HG03469 (cell line): ENCODE data around the gene MIDN.

Source experiments
- ATAC-seq: cut with Tn5 transposase; IDR thresholded peaks from one replicate; pipeline ENCODE4 v1.9.1; 2021; ENCODE audit warnings: mild to moderate bottlenecking, moderate library complexity, moderate number of reproducible peaks; ENCODE audit not compliant: unreplicated experiment

MIDN gene

DNA sequence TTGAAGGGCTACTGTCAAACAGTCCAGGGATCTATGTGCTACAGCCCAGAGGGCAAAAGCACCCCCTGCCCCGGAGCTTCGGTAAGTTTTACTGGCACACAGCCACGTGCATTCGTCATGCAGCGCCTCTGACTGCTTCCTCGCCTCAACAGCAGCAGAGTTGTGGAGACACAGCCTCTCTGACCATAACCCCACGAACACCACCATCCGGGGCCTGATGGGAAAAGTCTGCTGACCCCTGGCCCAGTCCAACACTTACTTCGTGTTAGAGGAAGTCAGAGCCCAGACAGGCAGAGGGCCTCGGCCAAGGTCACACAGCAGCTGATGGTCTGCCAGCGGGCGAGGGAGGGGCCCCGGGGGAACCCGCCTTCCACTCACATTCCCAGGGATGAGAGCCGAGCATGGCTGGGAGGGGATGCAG, 15.7 kb upstream of the MIDN start:
- ATAC-seq = no peak

DNA sequence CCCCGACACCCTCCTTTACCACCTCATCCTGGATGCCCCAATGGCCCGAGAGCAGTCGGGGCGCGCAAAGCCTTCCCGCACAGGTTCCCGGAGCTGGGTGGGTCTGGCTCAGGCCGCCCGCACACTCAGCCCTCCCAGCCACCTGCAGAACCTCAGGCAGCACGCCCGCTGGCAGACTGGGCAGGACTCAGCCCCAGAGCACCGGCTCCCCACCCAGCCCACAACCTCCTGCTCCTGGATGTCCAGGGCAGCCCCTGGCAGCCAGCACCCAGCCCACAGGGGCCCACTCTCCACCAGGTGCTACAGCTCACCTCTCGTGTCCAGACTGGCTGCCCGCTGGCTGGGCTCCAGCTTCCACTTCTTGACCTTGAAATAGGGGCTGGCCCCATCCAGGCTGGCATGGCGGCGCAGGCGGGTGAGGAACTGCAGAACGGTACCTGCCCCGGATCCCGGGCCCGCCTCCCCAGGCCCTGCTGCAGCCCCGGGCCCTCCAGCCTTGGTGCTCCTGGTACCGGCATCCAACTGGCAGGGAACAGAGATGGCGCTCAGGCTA, 15.2 kb upstream of the MIDN start:
- ATAC-seq = no peak

DNA sequence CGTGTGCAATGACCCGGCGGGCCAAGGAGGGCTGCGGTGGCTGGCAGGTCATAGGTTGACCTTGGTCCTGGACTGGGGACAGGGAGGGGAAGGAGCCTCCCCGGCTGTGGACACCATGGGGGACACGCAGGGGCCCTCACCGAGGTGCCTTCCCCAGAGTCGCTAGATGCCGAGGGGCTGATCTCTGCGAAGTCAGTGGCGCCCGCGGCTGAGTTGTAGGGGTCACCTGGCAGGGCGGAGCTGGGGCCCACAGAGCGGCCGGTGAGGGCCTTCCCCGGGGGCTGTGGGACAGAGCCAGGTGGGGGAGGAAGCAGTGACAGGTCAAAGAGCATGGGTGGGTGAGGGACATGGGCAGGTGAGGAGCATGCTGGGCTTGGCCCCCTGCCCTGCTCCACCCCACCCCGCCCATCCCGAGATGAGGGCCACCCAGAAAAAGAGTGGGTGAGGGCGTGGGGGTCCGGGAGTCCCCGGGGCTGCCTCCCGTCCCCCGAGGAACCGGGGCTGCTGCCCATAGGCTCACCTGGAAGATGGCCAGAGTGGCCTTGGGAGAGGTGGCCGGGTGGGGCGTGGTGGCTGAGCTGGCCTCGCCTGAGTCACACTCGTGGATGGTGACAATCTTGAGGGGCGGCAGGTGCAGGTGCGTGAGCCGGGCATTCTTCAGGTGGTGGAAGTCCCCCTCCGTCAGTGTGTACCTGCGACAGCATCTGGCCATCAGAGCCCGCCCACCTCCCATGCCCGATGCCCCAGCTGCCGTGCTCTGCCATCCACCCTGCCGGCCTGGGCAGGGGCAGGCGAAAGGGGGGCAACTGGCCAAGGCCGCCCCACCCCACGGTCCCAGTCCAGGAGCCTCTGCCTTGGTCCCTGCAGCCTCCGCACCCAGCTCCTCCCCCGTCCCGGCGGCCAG, 14.1 kb upstream of the MIDN start:
- ATAC-seq = no peak

DNA sequence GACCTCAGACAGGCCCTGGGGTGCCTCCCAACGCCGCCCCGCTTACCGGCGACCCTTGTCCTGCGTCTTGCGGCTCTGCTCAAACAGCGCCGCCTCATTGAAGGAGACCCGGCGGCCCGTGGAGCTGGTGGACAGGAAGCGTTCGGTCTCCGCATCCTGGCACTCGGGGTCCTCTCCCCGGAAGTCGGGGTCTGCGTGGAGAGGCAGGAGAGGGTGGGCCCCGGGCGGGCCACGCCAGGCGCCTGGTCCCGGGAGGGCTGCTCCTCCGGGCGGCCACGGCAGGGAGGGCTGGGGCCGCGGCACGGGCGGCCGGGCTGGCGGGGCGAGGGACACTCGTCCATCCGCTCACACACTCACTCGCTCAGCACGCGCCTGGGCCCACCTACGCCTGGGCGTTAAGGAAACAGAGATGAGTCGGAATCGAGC, 13.4 kb upstream of the MIDN start:
- no peak for ATAC-seq

DNA sequence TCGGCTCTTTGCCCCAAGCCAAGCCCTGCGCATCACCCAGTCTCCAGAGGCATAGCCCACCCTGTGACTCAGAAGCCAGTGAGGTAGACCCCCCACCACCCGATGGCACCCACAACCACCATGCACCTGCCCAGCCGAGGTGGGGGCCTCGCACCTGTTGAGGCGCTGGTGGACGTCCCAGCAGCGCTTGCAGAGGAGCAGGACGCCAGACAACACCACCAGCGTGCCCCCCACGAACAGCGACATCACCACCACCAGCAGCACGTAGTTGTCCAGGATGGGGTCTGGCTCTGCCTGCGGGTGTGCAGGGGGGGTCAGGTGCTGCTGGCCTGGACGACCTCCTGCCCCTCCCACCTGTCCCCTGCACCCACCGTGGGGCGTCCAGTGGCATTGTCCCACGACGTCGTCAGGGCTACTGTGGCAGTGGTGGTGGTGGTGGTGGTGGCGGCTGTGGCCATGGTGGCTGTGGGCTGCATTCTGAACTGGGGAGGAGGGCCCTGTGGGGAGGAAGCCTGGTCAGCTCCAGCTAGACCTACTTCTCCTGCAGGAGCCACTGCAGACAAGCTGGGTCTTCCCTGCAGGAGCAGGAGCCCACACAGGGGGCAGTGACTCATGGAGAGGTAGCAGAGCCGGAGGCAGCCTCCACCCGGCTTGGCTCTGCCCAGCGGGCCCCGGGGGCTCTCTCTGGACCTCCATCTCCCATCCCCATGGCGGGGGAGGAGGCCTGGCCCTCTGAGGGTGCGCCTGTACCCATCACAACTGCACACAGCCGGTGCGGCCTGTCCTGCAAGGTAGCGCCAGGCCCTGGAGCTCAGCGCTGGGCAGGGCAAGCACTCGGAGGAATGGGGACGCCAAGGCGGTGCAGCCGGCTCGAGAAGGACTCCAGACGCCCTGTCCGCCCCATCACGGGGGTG, 12.5 kb upstream of the MIDN start:
- no peak for ATAC-seq

DNA sequence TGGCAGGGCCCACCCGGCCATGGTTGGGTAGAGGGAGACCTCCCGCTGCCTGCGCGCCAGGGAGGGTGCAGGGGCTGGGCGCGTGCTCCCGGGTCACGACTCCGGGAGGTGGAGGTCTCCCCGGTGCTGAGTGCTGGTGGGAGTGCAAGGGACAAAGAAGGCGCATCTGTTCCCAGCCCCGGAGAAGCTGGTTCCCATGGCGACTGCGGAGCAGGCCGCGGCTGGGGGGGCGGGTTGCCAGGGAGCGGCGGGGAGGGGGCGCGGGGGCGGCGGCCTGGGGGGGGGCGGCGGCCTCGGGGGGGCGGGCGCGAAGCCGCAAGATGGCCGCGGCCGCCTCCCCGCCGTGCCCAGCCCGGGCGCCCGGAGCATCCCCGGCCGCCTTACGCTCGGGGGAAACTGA, 11.8 kb upstream of the MIDN start:
- ATAC-seq = no peak

DNA sequence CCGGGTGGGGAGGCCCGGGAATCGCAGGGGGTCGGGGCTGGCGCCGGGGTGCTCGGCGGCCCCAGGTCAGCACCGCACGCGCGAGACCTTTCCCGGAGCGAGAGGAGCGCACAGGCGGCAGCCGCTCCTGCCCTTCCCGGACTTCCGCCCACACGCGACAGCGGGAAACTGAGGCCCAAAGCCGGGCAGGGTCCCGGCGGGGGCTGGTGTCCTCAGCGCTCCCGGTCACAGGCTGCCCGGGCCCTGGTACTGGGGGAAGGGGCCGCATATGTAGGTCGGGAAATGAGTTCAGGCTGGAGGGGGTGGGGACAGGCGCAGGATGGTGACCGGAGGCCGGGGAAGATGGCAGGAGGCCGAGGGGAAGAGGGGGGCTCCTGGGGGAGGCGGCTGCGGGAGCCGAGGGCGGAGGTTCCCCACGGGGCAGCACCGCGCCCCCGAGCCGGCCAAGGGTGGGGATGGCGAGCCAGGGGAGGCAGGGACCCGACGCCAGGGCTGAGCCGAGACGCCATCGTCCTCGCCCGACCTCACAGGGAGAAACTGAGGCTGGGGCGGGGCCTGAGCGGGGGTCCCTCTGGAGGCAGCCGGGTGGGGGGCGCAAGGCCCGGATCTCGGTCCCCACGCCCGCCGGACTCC, 11.2 kb upstream of the MIDN start:
- ATAC-seq = no peak

DNA sequence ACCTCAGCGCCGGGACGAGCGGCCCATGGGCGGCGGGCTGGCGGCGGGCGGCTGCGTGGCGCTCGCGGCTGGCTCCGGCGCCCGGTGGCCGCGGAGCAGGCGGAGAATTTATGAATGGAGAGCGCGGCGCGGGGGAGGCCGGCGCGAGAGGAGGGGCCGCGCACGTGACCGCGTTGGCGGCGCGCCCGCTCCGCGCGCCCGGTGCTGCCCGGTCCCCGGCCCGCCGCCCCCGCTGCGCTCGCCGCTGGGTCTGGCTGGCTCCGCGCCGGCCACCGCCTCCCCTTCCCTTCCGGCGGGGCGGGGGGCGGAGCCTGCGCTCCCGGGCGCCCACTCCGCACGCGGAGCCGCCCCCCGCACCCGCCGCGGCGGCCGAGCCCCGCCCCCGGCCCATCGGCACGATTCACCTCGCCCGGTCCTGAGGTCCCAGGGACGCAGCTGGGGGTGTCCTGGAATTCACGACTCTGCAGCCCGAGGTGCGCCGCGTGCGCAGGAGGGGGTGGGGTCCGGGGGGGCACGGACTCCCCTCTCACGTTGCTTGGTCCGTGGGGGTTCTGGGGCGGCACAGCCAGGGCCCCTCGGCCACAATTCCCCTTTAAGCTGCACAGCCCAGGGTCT, 10.5 kb upstream of the MIDN start, which contains the start of gene CBARP:
CBARP (minus strand) TSS at position 252 of the 615 bp plus-strand sequence. CDS start 1,905 bp downstream, outside the sequence.
- ATAC-seq = no peak

DNA sequence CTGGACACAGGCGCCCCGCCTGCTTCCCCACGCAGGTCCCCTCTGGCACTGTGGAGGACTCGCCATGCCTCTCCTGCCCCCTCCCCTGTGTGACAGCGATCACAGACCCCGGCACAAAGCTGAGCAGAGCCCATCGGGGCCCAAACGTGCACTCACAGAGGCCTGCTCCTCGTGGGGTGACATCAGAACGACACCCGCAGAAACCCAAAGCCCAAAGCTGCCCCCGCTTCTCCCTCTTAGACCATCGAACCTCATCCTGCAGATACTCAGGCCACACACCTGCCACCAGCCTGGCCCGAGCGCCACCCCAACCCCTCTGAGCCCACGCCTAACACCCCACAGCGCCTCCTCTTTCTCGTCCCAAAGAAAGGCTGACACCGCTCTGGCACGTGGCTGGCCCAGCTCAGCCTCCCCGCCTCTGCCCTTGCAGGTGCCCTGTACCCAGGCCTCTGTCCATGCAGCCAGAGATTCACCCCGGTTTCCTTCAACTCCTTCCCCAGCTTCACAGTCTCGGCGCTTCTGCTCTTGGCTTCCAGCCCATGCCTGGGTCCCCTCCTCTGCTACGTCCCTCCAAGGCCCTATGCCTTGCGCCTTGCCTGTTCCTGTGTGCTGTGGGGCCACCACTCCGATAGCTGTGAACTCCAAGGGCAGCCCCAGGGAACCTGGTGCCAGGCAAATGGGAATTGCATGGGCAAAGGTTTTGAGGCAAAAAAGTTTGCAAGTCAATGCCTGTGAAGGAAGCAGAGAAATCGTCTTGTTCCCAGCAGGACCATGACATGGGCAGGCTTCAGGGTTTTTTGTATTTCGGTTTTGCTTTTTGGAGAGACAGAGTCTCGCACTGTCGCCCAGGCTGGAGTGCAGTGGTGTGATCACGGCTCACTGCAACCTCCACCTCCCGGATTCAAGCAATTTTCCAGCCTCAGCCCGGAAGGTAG, 9.7 kb upstream of the MIDN start:
- ATAC-seq = no peak

DNA sequence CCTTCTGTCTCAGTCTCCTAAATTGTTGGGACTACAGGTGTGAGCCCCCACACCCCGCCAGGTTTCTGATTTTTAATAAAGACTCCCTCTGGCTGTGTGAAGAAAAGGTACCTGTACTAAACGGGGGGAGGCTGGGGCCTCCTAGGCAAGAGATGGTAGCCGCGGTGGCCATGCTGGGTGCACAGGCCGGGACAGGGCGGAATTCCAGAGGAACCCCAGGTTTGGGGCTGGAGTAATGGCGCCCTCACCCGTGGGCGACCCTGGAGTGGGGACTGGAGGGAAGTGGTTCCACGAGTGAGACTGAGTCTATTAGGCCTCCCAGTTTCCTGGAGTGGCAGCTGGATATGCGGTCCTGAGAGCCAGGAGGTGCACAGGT, 9.0 kb upstream of the MIDN start:
- no peak for ATAC-seq

DNA sequence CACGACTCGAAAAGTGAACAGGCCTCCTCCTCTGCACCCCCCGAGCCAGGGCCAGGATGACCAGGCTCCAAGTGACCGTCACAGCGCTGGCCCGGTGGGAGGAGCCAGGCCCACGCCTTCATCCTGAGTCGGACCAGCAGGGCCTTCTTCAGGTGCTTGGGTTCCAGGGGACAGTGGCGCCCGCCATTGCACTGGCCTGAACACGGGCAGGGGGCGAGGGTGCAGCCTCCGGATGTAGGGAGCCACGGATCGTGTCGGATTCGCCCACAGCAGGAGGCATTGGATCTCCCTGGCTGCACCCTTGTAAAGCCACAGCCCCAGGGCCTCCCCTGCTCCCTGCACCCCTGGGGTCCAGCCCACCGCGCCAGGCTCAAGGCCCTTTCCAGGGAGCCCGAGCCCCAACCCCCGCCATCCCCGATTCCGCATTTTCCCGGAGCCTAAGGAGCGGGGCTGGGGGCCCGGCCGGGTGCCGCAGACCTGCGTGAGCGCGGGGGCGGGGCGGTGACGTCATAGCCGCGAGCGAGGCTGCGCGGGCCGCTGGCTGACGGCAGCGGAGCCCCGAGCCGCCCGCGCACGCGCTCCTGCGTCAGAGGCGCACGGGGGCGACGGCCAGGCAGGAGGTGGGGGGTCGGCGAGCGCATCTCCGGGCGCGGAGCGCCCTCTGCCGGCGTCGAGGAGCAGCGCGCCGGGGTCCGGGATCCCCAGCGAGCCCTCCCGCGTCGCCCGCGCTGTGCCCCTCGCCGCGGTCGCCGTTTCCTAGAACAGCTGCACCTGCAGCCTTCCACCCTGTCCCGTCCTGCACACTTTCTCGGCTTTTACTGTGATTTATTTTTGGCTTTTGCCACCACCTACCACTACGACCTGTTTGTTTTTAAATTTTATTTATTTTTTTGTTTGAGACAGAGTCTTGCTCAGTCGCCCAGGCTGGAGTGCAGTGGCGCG, 8.3 kb upstream of the MIDN start:
- no peak for ATAC-seq

DNA sequence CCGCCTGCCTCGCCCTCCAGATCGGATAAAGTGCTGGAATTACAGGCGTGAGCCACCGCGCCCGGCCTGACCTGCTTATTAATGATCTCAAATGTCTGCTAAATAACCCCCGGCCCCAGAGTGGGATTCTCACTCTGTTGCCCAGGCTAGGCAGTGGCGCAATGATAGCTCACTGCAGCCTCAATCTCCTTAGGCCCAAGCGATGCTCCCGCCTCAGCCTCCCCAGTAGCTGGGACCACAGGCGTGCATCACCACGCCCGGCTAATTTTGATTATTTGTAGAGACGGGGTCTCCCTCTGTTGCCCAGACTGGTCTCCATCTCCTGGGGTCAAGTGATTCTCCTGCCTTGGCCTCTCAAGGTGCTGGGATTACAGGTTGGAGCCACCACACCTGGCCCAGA, 7.5 kb upstream of the MIDN start:
- no peak for ATAC-seq

DNA sequence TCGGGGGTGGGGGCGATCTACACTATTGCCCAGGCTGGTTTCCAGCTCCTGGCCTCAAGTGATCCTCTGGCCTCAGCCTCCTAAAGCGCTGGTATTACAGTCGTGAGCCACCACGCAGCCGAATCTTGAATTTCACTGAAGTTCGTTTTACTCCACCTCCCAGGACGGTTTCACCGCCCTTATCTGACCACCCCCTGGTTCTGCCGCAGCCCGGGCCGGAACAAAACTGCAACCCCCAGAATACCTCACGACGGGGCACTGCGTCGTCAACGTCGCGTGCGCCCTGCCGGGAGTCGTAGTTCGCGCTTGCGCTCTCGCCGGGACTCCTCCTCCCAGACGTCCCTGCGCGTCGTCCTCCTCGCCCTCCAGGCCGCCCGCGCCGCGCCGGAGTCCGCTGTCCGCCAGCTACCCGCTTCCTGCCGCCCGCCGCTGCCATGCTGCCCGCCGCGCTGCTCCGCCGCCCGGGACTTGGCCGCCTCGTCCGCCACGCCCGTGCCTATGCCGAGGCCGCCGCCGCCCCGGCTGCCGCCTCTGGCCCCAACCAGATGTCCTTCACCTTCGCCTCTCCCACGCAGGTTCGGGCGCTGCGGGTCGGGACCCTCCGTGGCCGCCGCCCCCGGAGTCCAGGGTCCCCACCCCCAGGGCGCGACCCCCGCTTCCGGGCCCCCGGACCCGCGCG, 6.8 kb upstream of the MIDN start, which contains the start of gene ATP5F1D:
ATP5F1D (plus strand) TSS at position 335 of the 679 bp plus-strand sequence; CDS start at position 435, 100 bp downstream.
- ATAC-seq = no peak

DNA sequence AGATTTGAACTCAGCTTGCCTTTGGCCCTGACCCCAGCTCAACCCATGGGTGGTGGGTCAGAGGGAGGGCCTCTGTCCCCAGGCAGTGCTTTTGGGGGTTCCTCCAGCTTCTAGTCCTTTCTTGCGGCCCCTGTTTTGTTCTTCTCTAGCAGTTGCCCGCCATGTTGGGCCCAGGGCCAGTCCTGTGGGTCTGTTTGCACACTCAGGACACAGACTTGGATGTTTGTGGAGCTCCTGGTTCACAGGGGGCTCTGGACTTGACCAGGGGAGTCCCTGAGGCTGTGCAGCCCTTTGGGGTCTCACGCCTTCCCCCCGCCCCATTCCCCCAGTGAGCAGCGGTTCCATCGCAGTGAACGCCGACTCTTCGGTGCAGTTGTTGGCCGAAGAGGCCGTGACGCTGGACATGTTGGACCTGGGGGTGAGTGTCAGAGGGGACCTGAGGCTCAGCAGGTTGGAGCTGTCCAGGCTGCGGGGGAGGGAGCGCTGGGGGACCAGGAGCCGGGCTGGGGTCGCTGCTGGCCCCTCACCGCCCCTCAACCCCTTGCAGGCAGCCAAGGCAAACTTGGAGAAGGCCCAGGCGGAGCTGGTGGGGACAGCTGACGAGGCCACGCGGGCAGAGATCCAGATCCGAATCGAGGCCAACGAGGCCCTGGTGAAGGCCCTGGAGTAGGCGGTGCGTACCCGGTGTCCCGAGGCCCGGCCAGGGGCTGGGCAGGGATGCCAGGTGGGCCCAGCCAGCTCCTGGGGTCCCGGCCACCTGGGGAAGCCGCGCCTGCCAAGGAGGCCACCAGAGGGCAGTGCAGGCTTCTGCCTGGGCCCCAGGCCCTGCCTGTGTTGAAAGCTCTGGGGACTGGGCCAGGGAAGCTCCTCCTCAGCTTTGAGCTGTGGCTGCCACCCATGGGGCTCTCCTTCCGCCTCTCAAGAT, 4.4 kb upstream of the MIDN start:
- no peak for ATAC-seq

DNA sequence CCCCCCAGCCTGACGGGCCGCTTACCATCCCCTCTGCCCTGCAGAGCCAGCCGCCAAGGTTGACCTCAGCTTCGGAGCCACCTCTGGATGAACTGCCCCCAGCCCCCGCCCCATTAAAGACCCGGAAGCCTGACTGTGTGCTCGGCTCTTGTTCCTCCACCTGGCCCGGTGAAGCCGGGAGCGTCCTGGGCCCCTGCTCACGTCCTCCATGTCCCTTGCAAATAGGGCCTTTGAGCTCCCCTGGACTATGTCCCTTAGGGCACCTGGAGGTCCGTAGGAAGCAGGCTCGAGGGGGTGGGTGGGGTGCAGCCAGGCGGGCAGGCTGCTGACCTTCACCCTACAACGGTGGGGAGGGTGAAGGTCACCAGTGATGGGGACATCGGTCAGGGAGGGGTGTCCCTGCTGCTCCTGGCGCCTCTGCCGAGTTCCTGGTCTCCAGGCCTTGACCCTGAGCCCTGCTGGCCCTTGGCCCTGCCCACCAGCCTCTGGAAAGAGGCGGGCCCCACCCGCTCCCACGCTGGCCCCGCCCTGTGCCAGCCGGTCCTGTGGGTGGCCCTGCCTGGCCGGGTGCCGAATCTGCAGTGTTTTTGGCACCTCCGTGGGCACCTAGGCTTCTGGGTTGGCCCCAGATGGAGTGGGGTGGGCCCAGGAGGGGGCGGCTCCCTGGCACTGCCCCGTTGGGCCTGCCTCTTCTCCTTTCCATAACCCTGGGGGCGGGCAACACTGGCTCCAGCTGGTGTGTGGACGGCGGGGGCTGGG, 3.5 kb upstream of the MIDN start:
- ATAC-seq = no peak
